Fibroblast of gingiva (primary cell): ENCODE data around the gene SETD3.

ENCODE experiments used
- DNase-seq: peaks from one replicate; pipeline ENCODE4 v3.0.0-alpha.2; 2011; ENCODE audit warnings: low read depth

The SETD3 gene

DNA sequence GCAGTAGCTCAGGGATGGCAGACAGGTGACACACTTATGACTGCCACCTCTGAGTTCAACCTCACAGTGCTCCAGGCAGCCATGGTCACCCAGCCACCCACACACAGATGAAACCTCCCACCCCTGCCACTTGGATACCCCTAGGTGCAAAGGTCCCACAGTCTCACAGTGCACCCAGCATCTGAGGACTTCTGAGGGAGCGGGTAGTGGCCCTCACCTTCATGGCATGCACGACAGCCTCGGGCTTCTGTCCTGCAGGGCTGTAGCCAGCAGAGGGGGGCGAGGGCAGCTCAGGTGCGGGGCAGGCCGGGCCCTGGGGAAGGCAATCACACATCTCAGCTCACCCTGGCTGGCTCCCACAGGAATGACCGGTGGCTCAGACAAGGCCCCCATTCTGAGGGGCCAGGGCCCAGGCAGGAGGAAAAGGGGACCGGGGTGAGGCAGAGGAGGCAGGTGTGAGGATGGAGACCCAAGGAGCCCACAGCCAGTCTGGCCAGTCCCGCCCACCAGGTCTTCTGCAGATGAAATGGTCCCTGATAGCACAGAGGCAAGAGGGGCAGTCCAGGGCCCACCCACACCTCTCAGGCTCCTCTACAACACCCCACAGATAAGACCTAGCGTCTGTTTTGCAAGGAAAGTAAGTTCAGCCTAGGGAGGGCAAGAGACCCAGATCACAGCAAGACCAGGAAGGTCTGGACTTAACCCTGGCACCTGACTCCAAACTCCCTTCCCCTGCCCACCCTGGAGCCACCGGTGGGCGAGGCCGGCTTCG lies 36.4 kb upstream of the SETD3 start:
- DNase-seq: no peak

DNA sequence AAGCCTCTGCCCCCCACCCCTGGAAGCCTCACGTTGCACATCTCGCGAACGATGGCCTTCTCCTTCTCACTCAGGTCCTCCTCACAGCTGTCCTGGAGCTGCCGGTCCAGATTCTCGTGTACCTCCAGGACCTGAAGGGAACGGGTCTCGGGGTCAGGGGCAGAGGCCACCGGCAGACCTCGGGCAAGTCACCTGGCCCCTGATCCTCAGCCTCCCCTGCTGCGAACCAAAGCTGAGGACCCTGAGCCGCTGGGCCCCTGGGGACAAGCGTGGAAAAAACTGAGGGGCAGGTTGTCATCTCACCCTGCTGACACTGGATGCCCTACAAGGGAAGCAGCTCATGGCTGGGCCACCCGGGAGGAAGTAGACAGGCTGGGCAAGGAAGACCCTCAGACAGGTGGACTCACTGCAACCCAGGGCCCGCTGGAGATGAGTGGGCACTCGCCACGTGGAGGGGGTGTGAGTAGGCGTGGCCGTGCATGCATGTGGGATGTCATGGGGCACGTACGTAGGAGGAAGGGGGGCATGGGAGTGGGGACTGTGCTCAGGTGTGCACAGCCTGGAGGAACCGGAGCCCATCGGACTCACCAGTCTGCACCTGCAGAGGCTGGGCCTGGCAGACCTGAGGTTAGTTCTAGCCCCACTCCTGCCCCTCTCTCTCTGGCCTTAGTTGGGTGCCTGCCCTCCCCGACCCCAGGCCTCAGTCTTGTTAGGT lies 35.7 kb upstream of the SETD3 start:
- DNase-seq: no peak

DNA sequence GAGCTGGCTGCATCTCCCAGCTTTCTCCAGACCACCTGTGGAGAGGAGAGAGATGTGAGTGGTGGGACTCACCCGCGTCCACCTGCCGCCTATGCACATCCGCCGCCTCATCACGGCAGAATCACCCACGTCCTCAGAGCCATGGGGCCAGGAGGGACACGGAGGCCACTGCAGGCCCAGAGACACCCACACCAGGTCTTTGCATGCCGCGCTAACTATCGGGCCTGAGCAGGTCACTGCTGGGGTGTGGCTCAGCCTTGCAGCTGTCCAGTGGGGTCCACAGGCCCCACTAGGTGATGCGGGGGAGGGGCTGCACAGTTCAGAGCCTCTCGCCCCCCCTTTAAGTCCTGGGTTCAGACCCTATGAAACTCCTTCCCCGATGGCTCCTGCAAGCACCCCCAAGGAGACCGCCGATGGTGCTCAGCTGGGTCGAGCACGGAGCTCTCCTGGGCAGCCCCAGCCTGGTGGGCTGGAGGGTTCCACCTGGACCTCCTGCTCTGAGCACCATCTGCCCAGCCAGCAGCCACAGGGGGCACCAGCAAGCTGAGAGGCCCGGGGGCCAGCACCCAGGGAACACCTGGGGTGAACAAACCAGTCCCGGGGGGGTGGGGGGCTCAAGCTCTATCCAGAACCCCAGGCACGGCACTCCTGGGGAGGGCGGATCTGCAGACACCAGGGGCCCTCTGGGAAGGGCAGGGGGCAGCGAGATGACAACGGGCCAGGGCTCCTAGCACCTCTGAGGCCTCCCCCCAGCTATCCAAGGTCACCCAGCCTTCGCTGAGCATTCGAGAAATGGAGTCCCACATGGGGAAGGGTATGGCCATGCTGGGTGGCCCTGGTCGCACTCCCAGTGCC lies 34.9 kb upstream of the SETD3 start:
- no peak for DNase-seq

DNA sequence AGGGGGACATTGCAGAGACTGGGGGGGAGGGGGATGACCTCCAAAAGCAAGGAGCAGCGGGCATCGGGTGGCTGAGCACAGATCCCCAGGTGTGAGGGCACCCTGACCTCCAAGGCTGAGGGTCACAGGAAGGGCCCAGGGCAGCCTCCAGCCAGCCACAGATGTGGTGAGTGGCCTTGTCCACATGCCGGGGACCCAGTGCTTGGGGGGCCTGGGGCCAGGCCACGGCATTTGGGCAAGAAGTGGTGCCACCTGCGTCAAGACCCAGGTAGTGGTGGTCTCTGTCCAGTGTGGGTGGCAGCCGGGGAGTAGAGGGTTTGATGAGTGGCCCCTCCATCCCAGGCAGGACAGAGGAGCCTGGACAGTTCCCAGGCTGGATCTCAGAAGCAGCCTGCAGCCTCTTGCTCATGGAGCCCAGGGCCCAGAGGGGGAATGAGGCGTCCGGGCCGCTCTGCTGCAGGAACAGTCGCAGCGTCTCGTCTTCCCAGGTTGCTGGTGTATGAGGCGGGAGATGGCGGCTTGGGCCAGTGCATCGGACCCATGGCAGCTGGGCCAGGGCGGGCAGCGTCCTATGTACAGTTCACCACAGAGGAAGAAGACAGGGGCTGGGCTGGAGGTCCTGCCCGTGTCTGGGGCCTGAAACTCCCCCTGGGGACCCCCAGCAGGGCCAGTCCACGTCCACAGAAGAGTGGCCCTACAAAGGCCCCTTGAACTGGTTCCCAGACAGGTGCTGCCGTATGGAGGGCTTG lies 34.1 kb upstream of the SETD3 start:
- no peak for DNase-seq

DNA sequence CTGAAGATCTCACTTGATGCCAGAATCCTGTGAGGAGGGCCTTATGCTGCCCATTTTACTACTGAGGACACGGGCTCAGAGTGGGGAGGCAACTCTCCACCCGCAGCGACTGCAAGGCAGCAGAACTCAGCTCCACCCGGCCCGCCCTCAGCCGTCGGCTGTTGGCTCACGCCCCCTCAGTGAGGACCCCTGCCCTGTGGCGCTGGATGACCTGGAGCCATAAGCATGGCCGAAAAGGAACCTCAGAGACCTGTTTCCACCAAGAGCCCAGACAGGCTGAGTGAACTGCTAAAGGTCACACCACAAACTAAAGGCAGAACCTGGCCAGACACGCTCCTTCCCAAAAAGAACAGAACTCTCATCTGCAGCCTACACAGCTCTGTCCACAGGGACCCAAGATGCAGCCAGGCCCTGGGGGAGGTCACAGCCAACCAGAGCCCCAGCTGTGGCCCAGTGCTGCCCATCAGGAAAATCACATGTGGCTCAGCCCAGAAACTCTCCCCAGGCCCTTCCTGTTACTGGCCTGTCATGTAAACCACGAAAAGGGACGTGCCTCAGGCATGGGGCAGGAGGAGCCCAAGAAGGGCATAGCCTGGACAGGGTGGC lies 33.4 kb upstream of the SETD3 start:
- no peak for DNase-seq

DNA sequence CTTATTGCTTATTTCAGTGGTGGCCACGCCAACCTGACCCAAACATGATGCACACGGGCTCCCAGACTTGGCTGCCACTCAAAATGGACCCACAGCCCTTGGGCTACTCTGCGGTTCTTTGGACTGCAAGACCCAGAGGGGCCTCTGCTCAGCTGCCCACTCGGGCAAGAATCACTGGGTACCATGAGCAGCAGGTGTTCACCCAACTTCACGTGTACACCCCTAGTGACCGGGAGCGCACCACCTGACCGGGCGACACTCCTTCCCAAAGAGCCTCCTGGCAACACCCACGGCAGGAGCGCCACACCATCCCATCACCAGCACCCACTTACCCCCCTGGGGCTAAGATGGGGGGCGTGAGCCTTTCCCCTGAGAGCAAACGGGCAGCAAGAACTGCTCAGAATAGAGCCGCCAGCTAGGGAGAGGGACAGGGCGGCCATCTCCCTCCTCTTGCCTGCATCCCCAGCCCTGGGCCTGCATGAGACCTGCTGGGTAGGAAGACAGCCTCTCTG lies 32.6 kb upstream of the SETD3 start:
- DNase-seq: no peak

DNA sequence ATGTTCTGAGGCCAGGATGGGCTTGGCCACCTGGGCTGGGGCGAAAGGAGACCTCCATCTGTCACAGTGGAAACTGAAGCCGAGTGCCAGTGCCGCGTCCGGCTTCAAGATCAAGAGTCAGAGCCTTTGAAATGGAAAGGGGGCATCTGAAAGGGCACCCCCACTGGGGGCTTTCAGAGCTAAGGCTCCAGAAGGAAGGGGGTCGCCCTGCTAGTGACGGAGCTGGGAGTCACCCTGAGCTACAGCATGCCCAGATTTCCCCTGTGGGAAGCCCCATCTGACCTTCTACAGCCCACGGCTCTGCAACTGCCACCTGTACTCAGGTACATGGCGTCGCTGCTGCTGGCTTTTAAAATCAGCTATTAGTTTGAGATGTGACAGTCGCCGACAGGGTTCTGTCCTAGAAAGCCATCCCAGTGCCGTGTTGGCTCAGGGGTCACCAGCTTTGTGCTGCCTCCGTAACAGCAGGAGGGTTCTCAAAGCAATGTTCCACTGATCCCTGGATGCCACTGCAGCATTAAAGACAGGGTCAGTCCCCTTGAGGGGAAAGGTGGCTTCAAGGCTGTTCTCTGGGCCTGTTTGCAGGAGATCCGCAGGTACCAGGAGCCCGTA lies 32.0 kb upstream of the SETD3 start:
- DNase-seq: no peak

DNA sequence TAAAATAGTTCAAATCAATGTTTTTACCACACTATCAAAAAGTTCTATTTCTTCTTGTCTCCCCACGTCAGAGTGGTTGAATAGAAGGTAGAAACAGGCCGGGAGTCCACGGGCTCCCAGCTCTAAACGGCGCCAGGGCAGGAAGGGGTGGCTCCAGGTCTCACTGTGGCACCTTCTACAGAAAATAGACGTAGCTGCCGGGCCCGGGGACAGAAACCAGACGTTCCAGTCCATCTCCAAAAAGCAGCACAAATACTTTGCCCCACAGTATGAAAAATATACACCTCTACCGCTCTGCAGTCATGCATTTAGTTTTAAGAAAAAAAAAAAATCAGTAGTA lies 31.4 kb upstream of the SETD3 start:
- no peak for DNase-seq

DNA sequence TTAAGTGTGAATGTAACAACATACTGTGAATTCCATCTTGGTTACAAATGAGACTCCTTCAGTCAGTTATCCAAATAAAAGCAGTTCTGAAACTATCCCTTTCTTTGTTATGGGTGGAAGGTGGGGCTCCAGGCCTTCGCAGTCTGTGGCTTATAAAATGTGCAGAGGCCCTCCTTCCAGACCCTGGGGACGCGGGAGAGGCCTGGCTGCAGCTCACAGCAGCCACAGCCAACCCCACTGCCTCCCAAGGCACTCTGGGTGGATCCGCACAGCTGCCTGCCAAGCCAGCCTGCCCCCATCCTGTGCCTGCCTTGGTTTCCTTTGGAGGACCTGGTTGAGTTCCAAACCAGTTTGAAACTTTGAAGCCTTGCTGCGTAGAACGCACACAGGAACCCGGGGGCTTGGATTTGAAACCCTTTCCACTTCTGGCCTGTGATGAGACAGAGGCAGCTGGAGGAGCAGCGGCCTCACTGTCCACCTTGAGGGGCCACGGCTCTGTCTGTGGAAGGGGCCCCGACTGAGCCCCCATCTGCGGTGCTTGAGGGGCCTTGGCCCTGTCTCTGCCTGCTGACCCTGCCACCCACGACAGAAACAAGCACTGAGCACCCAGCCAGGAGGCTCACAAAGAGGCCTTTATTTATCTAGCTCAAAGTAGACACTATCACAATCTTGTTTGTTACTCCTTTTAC lies 30.9 kb upstream of the SETD3 start:
- DNase-seq: peak; percentile 30

DNA sequence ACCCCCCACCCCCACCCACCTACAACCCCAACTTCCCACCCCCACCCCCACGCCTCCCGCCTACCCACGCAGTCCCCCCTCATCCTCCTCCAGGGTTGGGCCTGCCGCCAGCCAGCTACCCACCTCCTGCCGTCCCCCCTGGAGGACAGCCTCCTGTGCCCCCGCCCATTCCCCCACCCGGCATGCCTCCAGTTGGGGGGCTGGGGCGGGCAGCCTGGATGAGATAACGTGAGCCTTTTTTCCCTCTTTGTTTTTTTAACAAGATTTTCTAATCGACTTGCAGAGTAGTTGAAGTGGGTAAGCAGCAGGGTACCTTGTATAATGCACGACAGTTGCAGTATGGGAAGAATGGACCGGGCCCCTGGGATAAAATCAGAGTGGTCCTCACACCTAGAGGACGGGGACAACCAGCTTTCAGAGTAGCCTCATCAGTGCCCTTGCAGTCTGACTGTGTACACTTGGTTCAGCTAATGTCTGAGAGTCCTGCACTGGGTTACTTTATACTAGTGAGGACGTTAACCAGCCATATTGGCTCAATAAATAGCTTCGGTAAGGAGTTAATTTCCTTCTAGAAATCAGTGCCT lies 30.0 kb upstream of the SETD3 start:
- no peak for DNase-seq

DNA sequence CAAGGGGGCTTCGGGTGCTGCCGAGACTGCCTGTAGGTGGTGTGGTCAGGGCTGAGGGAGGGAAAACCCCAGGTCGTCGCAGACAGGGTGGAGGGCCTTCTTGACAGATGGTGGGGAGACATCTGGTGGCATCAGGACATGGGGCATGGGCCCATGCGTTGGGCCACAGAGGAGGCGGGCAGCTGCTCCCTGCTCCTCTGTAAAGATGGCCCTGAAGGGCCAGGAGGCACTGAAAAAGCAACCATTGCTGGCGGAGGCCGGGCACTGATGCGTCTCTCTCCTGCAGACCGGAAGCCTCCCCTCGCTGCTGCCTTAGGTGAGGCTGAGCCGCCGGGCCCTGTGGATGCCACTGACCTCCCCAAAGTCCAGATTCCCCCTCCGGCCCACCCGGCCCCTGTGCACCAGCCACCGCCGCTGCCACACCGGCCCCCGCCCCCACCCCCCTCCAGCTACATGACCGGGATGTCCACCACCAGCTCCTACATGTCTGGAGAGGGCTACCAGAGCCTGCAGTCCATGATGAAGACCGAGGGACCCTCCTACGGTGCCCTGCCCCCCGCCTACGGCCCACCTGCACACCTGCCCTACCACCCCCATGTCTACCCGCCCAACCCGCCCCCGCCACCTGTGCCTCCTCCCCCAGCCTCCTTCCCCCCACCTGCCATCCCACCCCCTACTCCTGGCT lies 29.4 kb upstream of the SETD3 start:
- DNase-seq: no peak

DNA sequence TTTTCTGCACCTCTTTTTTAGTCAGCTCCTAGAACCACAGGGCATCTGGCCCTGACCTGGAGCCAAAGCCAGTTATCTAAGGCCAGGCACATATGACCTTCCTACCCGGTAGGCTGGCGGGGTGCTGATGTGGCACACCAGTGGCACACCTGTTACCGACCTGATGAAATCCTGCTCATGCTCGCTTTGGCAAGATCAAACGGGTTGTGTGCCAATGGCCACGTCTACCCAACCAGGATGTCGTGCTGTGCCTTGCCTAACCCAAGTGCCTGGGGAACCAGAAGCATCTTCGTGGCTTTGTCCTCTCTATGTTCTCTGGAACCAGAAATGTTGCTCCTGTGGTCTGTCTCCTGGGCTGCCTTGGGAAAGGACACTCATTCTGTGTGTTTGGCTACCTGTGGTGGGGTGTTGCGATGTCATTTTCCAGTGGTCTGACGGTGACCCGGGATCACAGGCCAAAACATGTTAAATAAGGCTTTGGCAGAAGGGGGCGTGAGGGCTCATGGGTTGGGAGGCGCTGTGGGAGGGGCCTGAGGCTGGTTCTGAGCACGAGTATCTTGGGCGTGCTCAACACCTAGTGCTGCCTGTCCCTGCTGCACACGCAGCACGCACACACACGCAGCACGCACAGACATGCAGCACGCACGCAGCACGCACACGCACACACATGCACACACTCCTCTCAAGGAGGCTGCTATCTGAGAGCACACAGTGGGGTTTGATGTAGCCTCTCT lies 28.4 kb upstream of the SETD3 start:
- no peak for DNase-seq

DNA sequence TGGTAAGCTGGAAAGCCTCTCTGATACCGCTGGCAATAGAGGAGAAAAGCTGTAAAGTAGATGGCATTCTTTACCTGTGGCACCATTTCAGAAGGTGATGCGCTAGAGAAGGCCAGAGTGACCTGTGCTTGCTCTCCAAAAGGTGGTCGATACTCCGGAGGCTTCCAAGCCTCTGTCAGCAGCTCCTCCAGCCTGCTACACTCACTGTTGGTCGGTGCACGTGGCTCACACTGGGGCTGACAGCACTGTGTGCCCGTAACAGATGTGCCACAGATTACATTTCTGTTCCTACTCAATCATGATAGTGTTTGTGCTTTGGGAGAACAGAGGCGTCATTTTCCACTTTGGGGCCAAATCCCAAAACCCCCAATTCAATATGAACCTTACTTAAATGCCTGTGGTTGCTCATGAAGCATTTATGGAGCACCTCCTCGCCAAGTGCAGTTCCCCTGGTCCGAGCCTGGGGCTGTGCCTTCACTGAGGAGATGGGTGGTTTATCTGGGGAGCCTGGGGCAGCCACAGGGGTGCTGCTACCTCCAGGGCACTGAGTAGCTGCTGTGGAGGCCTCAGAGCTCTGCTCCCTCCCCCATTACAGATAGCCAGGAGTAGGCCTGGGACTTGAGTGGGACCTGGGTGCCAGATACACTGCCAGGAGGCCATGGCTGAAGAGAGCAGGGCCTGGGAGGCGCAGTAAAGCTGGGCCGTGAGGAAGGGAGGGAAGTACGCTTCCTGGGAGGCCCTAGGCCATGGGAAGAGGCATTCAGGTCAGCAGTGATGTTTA lies 27.4 kb upstream of the SETD3 start:
- DNase-seq: no peak

DNA sequence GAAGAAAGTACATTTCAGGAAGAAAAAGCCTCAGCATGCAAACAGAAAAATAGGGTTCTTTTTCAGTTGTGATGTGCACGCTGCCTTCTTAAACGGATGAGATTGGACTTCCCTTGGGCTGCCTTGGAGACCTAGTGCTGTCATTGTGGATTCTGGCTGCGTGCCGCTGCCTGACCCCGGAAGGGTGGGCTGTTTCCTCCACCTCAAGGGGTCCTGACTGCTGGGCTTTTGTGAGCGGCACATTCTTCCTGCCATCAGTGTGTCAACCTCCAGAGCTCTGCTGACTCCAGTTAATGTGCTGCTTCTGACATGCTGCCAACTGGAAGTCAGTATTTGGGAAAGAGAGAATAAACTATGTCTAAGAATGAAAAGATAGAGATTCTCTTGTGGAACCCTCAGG lies 25.6 kb upstream of the SETD3 start:
- no peak for DNase-seq

DNA sequence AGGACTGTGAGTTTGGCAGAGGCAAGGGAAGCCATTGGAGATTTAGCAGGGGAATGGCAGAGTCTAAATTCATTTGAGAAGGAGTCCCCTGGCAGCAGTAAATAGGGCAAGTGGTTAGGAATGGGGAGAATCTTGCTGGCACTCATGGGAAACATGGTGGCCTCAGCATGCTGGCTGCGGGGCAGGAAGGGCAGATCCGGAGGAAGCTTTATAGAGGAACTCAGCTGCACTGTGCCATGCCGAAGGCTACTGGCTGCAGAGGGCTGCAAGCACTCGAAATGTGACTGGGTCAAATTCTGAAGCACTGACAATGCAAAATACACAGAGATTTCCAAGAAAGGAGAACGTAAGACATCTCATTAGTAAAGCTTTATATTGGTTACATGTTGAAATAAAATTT lies 24.4 kb upstream of the SETD3 start:
- DNase-seq: no peak

DNA sequence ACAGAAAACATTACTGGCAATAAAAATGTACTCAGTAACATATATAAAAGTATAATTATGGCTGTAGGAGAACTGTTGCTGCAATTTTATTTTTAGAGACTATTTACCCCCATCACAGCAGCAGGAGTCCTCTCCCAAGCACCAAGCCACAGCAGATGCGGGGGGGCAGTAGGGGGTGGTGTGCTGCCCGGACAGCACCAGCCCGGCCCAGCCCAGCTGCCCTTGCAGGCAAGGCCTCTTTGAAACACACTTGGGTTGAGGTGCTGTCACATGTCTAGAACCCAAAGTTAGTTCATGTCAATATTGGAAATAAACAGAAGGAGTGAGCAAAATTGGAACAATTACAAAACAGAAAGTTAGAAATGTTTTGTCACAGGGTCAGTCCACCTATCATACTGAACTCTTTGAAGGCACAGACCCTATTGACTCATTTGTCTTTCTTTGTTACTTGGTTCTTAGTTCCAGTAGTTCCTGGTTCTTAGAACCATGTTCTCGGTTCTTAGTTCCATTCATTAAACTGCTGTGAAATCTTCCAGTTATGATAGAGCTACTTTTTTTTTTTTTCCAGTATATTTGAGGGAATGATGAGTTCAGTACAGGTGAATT lies 23.3 kb upstream of the SETD3 start:
- DNase-seq: no peak

DNA sequence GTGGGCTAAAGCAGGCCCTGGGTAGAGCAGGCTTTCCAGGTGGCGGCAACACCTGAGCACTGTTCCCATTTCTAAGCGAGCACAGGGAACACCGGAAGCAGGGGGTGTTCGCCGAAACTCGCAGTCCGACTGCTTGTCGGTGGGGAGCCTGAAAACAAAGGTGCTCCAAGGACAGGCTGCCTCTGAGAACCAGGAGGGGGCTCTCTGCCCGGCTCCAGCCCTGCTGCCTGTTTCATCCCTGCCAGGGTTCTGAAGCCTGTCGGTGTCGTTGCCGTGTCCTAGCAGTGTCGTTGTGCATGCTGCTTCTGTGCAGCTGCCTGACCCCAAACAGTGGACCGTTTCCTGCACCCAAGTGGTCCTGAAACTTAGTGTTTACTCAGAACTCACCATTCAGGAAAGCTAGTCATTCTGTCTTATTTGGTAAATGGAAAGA lies 22.3 kb upstream of the SETD3 start:
- no peak for DNase-seq

DNA sequence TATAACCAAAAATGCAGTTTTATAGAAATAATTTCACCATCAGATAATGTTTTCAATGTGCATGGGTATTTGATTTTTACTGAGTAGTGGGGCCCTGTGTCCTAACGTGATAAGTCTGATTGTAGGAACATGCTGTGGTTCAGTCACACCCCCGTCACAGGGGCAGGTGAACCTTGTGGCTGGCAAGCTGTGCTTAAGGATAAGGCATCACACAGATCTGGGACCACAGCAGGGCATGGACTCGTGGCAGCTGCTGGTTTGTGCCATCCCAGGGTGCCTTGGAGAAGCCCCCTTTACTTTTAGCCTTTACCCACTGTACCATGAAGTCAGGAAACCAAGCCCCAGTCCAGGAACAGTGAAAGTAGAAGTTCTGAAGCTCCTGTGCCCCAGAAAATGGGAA lies 17.2 kb upstream of the SETD3 start:
- no peak for DNase-seq
